Neuron (in vitro differentiated cells): ENCODE measurements around the gene CYSLTR2.

Experiments used
- H2AFZ ChIP-seq: one replicate; pipeline ENCODE4 v1.6.1; 2013; ENCODE audit warnings: low read depth, mild to moderate bottlenecking, inconsistent platforms, low read length, moderate library complexity
- H3K27me3 ChIP-seq: one replicate; pipeline ENCODE4 v1.6.1; 2013; ENCODE audit warnings: low read length; ENCODE audit not compliant: insufficient read depth
- H3K36me3 ChIP-seq: one replicate; pipeline ENCODE4 v1.6.1; 2013; ENCODE audit warnings: low read length; ENCODE audit not compliant: insufficient read depth
- H3K4me1 ChIP-seq: one replicate; pipeline ENCODE4 v1.6.1; 2013; ENCODE audit warnings: low read length; ENCODE audit not compliant: insufficient read depth
- H3K4me3 ChIP-seq: 2 replicates; pipeline ENCODE4 v1.5.1; 2013; ENCODE audit warnings: mild to moderate bottlenecking, low read length, moderate library complexity
- H3K9me3 ChIP-seq: one replicate; pipeline ENCODE4 v1.6.1; 2013; ENCODE audit warnings: low read length

The CYSLTR2 gene

GRCh38 chr13:48653472-48653939 is at the start of gene CYSLTR2:
TSS of gene CYSLTR2 (plus strand) at chr13:48653929. CDS start at chr13:48706818, 52,889 bp downstream.
- no peaks in the 10 kb centered on the region for H3K27me3 ChIP-seq
- H3K4me1 ChIP-seq: peaks cover 8% of the 10 kb centered on the region
- H3K4me3 ChIP-seq: no peak within 1 kb of the TSS
- H2AFZ ChIP-seq: no peak within 1 kb of the TSS
- no peaks in the 10 kb centered on the region for H3K9me3 ChIP-seq
- no peaks in the 10 kb centered on the region for H3K36me3 ChIP-seq

GRCh38 chr13:48615049-48615448 is 38.7 kb upstream of the CYSLTR2 start:
- no peaks in the 10 kb centered on the region for H3K36me3 ChIP-seq
- no peaks in the 10 kb centered on the region for H3K9me3 ChIP-seq
- no peaks in the 10 kb centered on the region for H3K4me1 ChIP-seq
- H2AFZ ChIP-seq: no peak overlapping the region
- no peaks in the 10 kb centered on the region for H3K27me3 ChIP-seq
- no peak overlapping the region for H3K4me3 ChIP-seq

- Histone ChIP-seq H3K4me1 (no peaks in the 10 kb centered on the region), H3K4me3 (no peak overlapping the region), H3K9me3 (no peaks in the 10 kb centered on the region), H3K27me3 (no peaks in the 10 kb centered on the region), H2AFZ (no peak overlapping the region), H3K36me3 (no peaks in the 10 kb centered on the region)
These were observed 34.8 kb upstream of the CYSLTR2 start for GRCh38 chr13:48618937-48619336.

GRCh38 chr13:48621056-48621455 is 32.7 kb upstream of the CYSLTR2 start:
- H3K4me3 ChIP-seq: no peak overlapping the region
- H3K27me3 ChIP-seq: no peaks in the 10 kb centered on the region
- no peaks in the 10 kb centered on the region for H3K36me3 ChIP-seq
- no peaks in the 10 kb centered on the region for H3K4me1 ChIP-seq
- H2AFZ ChIP-seq: no peak overlapping the region
- no peaks in the 10 kb centered on the region for H3K9me3 ChIP-seq

GRCh38 chr13:48624016-48624415 is 29.7 kb upstream of the CYSLTR2 start:
- no peaks in the 10 kb centered on the region for H3K9me3 ChIP-seq
- H2AFZ ChIP-seq: no peak overlapping the region
- no peaks in the 10 kb centered on the region for H3K27me3 ChIP-seq
- H3K36me3 ChIP-seq: no peaks in the 10 kb centered on the region
- H3K4me1 ChIP-seq: peaks cover under 1% of the 10 kb centered on the region
- H3K4me3 ChIP-seq: no peak overlapping the region

GRCh38 chr13:48624858-48625257 is 28.9 kb upstream of the CYSLTR2 start:
- Histone ChIP-seq H3K9me3 (no peaks in the 10 kb centered on the region), H3K27me3 (no peaks in the 10 kb centered on the region), H3K4me1 (peaks cover 8% of the 10 kb centered on the region), H3K36me3 (no peaks in the 10 kb centered on the region), H3K4me3 (no peak overlapping the region), H2AFZ (no peak overlapping the region)

- Histone ChIP-seq H3K9me3 (no peaks in the 10 kb centered on the region), H3K27me3 (no peaks in the 10 kb centered on the region), H3K4me3 (no peak overlapping the region), H2AFZ (no peak overlapping the region), H3K4me1 (peaks cover 8% of the 10 kb centered on the region), H3K36me3 (no peaks in the 10 kb centered on the region)
These were observed 28.2 kb upstream of the CYSLTR2 start for GRCh38 chr13:48625413-48626076.

GRCh38 chr13:48626077-48626449 is 27.7 kb upstream of the CYSLTR2 start:
- Histone ChIP-seq H2AFZ (no peak overlapping the region), H3K4me3 (no peak overlapping the region), H3K36me3 (no peaks in the 10 kb centered on the region), H3K9me3 (no peaks in the 10 kb centered on the region), H3K4me1 (peaks cover 8% of the 10 kb centered on the region), H3K27me3 (no peaks in the 10 kb centered on the region)

GRCh38 chr13:48626726-48627451 is 26.8 kb upstream of the CYSLTR2 start:
- H3K4me1 ChIP-seq: peaks cover 8% of the 10 kb centered on the region
- H3K36me3 ChIP-seq: no peaks in the 10 kb centered on the region
- H2AFZ ChIP-seq: no peak overlapping the region
- H3K9me3 ChIP-seq: no peaks in the 10 kb centered on the region
- H3K4me3 ChIP-seq: no peak overlapping the region
- no peaks in the 10 kb centered on the region for H3K27me3 ChIP-seq

GRCh38 chr13:48629277-48629676 is 24.5 kb upstream of the CYSLTR2 start:
- peak overlapping the region; percentile 10 for H2AFZ ChIP-seq
- peaks cover 8% of the 10 kb centered on the region for H3K4me1 ChIP-seq
- H3K36me3 ChIP-seq: no peaks in the 10 kb centered on the region
- no peaks in the 10 kb centered on the region for H3K27me3 ChIP-seq
- H3K4me3 ChIP-seq: no peak overlapping the region
- no peaks in the 10 kb centered on the region for H3K9me3 ChIP-seq

GRCh38 chr13:48630291-48630690 is 23.4 kb upstream of the CYSLTR2 start:
- no peak overlapping the region for H3K4me3 ChIP-seq
- no peaks in the 10 kb centered on the region for H3K9me3 ChIP-seq
- H3K4me1 ChIP-seq: peaks cover 8% of the 10 kb centered on the region
- no peaks in the 10 kb centered on the region for H3K36me3 ChIP-seq
- H3K27me3 ChIP-seq: no peaks in the 10 kb centered on the region
- no peak overlapping the region for H2AFZ ChIP-seq

GRCh38 chr13:48630773-48631172 is 23.0 kb upstream of the CYSLTR2 start:
- Histone ChIP-seq H3K27me3 (no peaks in the 10 kb centered on the region), H2AFZ (no peak overlapping the region), H3K9me3 (no peaks in the 10 kb centered on the region), H3K4me3 (no peak overlapping the region), H3K36me3 (no peaks in the 10 kb centered on the region), H3K4me1 (peaks cover 8% of the 10 kb centered on the region)

GRCh38 chr13:48631441-48631840 is 22.3 kb upstream of the CYSLTR2 start:
- no peaks in the 10 kb centered on the region for H3K9me3 ChIP-seq
- no peaks in the 10 kb centered on the region for H3K36me3 ChIP-seq
- H3K4me1 ChIP-seq: peaks cover 8% of the 10 kb centered on the region
- no peak overlapping the region for H3K4me3 ChIP-seq
- H2AFZ ChIP-seq: no peak overlapping the region
- no peaks in the 10 kb centered on the region for H3K27me3 ChIP-seq
